ENCODE measurements around the gene CHST9. TPM values are rescaled to one million over a fixed set of nuclear protein-coding genes. Genes with fewer than 3 reads are reported as not detected.

CHST9 gene
- total RNA-seq, 2 experiments from 2014 or later, result not detected

DNA sequence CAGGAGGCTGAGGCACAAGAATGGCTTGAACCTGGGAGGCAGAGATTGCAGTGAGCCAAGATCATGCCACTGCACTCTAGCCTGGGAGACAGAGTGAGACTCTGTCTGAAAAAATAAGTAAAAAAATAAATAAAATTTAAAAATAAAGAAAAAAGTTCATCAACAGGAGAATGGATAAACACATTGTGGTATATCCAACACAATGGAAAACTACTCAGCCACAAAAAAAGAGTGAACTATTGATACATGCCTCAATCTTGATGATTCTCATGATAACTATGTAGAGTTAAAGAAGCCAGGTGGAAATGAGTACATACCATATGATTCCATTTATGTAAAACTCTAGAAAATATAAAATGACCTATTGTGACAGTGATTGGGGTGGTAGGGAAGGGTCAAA is 195.3 kb downstream of the CHST9 start:
- Histone ChIP-seq H3K27ac (ENCODE audit: low read depth in 1 of 2, low read length in 2 of 2) (no peak overlapping the region), H3K27me3 (ENCODE audit: control insufficient read depth in 1 of 2, insufficient read depth in 2 of 2, low read length in 2 of 2) (no peaks in the 10 kb centered on the region), H3K4me3 (ENCODE audit: low read length) (no peak overlapping the region), H3K4me1 (ENCODE audit: insufficient read depth, low read length) (no peaks in the 10 kb centered on the region), H3K36me3 (ENCODE audit: insufficient read depth, low read length) (no peaks in the 10 kb centered on the region), H3K9me3 (ENCODE audit: control insufficient read depth in 1 of 2, insufficient read depth in 1 of 2, low read length in 2 of 2) (peaks cover 0 to 5% of the 10 kb centered on the region in 2 experiments)
- peaks cover 7% of the 10 kb centered on the region for H3K9me3 Mint-ChIP-seq
- H3K27ac Mint-ChIP-seq, result no peak overlapping the region
- ATAC-seq (ENCODE audit: poor library complexity) (no peak), DNase-seq (no peak)
- ChIA-PET CTCF (no interaction called here), POLR2A (no interaction called here)
- no peaks in the 10 kb centered on the region for H3K27me3 Mint-ChIP-seq
- no peak overlapping the region for H3K4me3 Mint-ChIP-seq
- TF ChIP-seq CTCF (IDR thresholded peaks at IDR 0.05), result no peak
- H3K4me1 Mint-ChIP-seq (ENCODE audit: low read depth), result no peaks in the 10 kb centered on the region
- no peaks in the 10 kb centered on the region for H3K36me3 Mint-ChIP-seq (ENCODE audit: low read depth)
- intact Hi-C loops (cut with DNase I, micrococcal nuclease), result no loop called here

DNA sequence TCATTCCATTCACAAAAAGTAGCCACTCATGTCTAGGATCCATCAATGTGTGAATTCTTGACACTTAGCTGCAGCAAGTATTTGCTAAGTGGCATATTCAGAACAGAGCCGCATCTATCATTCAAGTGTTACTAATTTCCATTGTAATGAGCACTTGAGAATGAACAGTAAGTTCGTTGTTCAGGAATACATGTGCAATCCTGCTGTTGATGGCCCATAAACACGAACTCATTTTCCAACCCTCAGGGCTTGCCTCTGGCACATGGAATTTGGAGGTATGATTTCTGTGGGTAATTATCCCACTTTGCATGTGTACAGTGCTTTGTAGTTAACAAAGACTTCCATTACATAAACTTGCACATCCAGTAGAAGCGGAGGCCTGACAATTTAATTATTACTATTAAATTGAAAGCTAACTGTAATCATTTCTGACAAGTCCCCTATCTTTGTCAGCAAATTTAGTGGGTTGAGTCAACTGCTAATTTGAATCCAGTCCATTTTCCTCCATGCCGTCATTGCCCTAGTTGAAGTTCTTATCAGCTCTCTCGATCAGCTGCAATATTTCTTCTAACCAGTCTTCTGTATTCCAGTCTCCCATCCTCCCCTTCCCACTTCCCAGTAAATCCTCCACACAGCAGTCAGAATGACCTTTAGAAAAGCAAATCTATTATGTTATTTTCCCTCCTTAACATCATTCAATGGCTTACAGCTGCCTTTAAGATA is 203.6 kb downstream of the CHST9 start:
- DNase-seq (no peak), ATAC-seq (ENCODE audit: poor library complexity) (no peak)
- H3K27me3 ChIP-seq (ENCODE audit: control insufficient read depth in 1 of 2, insufficient read depth in 2 of 2, low read length in 2 of 2), result no peaks in the 10 kb centered on the region
- H3K27ac ChIP-seq (ENCODE audit: low read depth in 1 of 2, low read length in 2 of 2), result no peak overlapping the region
- no peaks in the 10 kb centered on the region for H3K9me3 ChIP-seq (ENCODE audit: control insufficient read depth in 1 of 2, insufficient read depth in 1 of 2, low read length in 2 of 2)
- no peak overlapping the region for H3K4me3 Mint-ChIP-seq
- peaks cover 3% of the 10 kb centered on the region for H3K9me3 Mint-ChIP-seq
- no peak overlapping the region for H3K4me3 ChIP-seq (ENCODE audit: low read length)
- no peaks in the 10 kb centered on the region for H3K4me1 ChIP-seq (ENCODE audit: insufficient read depth, low read length)
- H3K36me3 ChIP-seq (ENCODE audit: insufficient read depth, low read length), result no peaks in the 10 kb centered on the region
- intact Hi-C loops (cut with DNase I, micrococcal nuclease), result no loop called here
- ChIA-PET CTCF (no interaction called here), POLR2A (no interaction called here)
- no peaks in the 10 kb centered on the region for H3K4me1 Mint-ChIP-seq (ENCODE audit: low read depth)
- no peaks in the 10 kb centered on the region for H3K27me3 Mint-ChIP-seq
- no peak for TF ChIP-seq CTCF (IDR thresholded peaks at IDR 0.05)
- H3K36me3 Mint-ChIP-seq (ENCODE audit: low read depth), result no peaks in the 10 kb centered on the region
- H3K27ac Mint-ChIP-seq, result no peak overlapping the region

DNA sequence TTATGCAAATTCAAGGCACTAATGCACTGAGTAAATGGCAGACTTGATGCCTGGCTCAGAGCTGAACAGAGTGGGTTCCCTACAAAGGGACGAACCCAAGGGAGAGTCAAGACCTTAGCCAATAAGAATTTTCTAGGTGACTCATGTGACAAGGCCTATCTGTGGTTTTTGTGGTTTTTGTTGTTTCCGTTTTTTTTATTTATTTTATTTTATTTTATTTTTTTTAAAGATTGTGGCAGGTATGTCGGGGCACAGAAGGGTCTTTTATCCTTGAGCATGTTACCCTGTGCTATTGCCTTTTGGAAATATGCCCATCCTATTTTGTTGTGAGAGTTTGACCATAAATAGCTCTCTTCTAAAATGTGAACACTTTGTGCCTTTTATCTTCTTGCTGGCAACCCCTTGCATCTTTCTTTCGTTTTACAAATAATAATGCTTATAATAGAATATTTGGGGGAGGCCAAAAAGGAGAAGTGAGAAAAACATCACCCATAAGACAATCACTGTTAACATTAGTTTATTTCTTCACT is 206.2 kb downstream of the CHST9 start:
- no peak for TF ChIP-seq CTCF (IDR thresholded peaks at IDR 0.05)
- DNase-seq, result no peak
- Histone ChIP-seq H3K27me3 (ENCODE audit: control insufficient read depth in 1 of 2, insufficient read depth in 2 of 2, low read length in 2 of 2) (no peaks in the 10 kb centered on the region), H3K4me1 (ENCODE audit: insufficient read depth, low read length) (no peaks in the 10 kb centered on the region), H3K27ac (ENCODE audit: low read depth in 1 of 2, low read length in 2 of 2) (no peak overlapping the region), H3K36me3 (ENCODE audit: insufficient read depth, low read length) (no peaks in the 10 kb centered on the region), H3K9me3 (ENCODE audit: control insufficient read depth in 1 of 2, insufficient read depth in 1 of 2, low read length in 2 of 2) (peaks cover 0 to 6% of the 10 kb centered on the region in 2 experiments), H3K4me3 (ENCODE audit: low read length) (no peak overlapping the region)
- POLR2A ChIA-PET, result no interaction called here
- Mint-ChIP-seq H3K27ac (no peak overlapping the region), H3K36me3 (ENCODE audit: low read depth) (no peaks in the 10 kb centered on the region), H3K27me3 (no peaks in the 10 kb centered on the region), H3K9me3 (no peaks in the 10 kb centered on the region), H3K4me3 (no peak overlapping the region), H3K4me1 (ENCODE audit: low read depth) (no peaks in the 10 kb centered on the region)
- intact Hi-C loops (cut with DNase I, micrococcal nuclease), result no loop called here
- no peak for ATAC-seq (ENCODE audit: poor library complexity)
- CTCF ChIA-PET, result no interaction called here

Measured in CD4-positive, alpha-beta T cell (primary cell).